ENCODE results near the gene SLC27A5.
"Not testable (repeated sequence)": the region's sequence is repeated elsewhere in the genome, so short reads cannot be mapped to it uniquely, and the experiment has no call there.

SLC27A5 gene

GRCh38 chr19:58498316-58499020 lies 13.3 kb downstream of the SLC27A5 start:
- POLR2A ChIA-PET, result interaction anchor here (2.0 kb wide), 1 partner anchor 21 kb away, joined by 7 read pairs; the partner anchor contains the start of gene ZBTB45
- DNase-seq (ENCODE audit: low read depth, low spot score), result no peak
- H3K4me3 ChIP-seq (ENCODE audit: low read depth, low read length), result peak overlapping the region; percentile 70
- CTCF ChIA-PET, result interaction anchor here (3.7 to 4.0 kb wide), 2 partner anchors 15 to 21 kb away, joined by 33 to 43 read pairs; partner anchors contain the start of gene ZBTB45
- no peak for TF ChIP-seq CTCF (IDR thresholded peaks at IDR 0.05; ENCODE audit: insufficient read depth, low read length, missing control alignments)

- no peak overlapping the region for H3K4me3 ChIP-seq (ENCODE audit: low read depth, low read length)
- TF ChIP-seq CTCF (IDR thresholded peaks at IDR 0.05; ENCODE audit: insufficient read depth, low read length, missing control alignments), result no peak
- no peak for DNase-seq (ENCODE audit: low read depth, low spot score)
- CTCF ChIA-PET, result interaction anchor here (1.2 kb wide), 1 partner anchor 16 kb away, joined by 3 read pairs; no protein-coding TSS in a partner anchor
- POLR2A ChIA-PET, result no interaction called here
Observed at GRCh38 chr19:58497634-58498170, 14.1 kb downstream of the SLC27A5 start.

- DNase-seq (ENCODE audit: low read depth, low spot score), result no peak
- ChIA-PET POLR2A (no interaction called here), CTCF (interaction anchor here (0.6 kb wide), 1 partner anchor 21 kb away, joined by 3 read pairs; no protein-coding TSS in a partner anchor)
- no peak for TF ChIP-seq CTCF (IDR thresholded peaks at IDR 0.05; ENCODE audit: insufficient read depth, low read length, missing control alignments)
- H3K4me3 ChIP-seq (ENCODE audit: low read depth, low read length), result no peak overlapping the region
Observed at GRCh38 chr19:58492265-58492664, 19.5 kb downstream of the SLC27A5 start.

GRCh38 chr19:58491393-58491792 lies 20.4 kb downstream of the SLC27A5 start:
- H3K4me3 ChIP-seq (ENCODE audit: low read depth, low read length), result no peak overlapping the region
- CTCF ChIA-PET, result no interaction called here
- POLR2A ChIA-PET, result interaction anchor here (1.1 kb wide), 1 partner anchor 13 kb away, joined by 4 read pairs; no protein-coding TSS in a partner anchor
- no peak for DNase-seq (ENCODE audit: low read depth, low spot score)
- no peak for TF ChIP-seq CTCF (IDR thresholded peaks at IDR 0.05; ENCODE audit: insufficient read depth, low read length, missing control alignments)

- POLR2A ChIA-PET; H3K4me3 ChIP-seq (ENCODE audit: low read depth, low read length); CTCF ChIA-PET; DNase-seq (ENCODE audit: low read depth, low spot score): not testable (repeated sequence)
Observed at GRCh38 chr19:58484349-58484748, 27.4 kb downstream of the SLC27A5 start.

GRCh38 chr19:58483776-58484175 lies 28.0 kb downstream of the SLC27A5 start:
- ChIA-PET POLR2A (interaction anchor here (0.6 kb wide), 1 partner anchor 10 kb away, joined by 3 read pairs; no protein-coding TSS in a partner anchor), CTCF (no interaction called here)
- DNase-seq (ENCODE audit: low read depth, low spot score), result no peak
- H3K4me3 ChIP-seq (ENCODE audit: low read depth, low read length), result no peak overlapping the region
- no peak for TF ChIP-seq CTCF (IDR thresholded peaks at IDR 0.05; ENCODE audit: insufficient read depth, low read length, missing control alignments)
